HG03097 (cell line): Measurements from ENCODE around the gene ABLIM2.

ENCODE experiments used
- ATAC-seq: cut with Tn5 transposase; IDR thresholded peaks from one replicate; pipeline ENCODE4 v1.9.1; 2021; ENCODE audit not compliant: unreplicated experiment, low FRiP score

ABLIM2 gene

GRCh38 chr4:8037150-8037769 lies 121.4 kb downstream of the ABLIM2 start:
- no peak for ATAC-seq

GRCh38 chr4:8035371-8035780 lies 123.2 kb downstream of the ABLIM2 start:
- no peak for ATAC-seq

- ATAC-seq, result no peak
Measured at GRCh38 chr4:8033829-8034528, 124.6 kb downstream of the ABLIM2 start.

GRCh38 chr4:8033067-8033755 lies 125.4 kb downstream of the ABLIM2 start:
- no peak for ATAC-seq

GRCh38 chr4:8032381-8032780 lies 126.2 kb downstream of the ABLIM2 start:
- no peak for ATAC-seq

GRCh38 chr4:8030121-8030781 lies 128.4 kb downstream of the ABLIM2 start:
- ATAC-seq, result no peak

- ATAC-seq, result no peak
Measured at GRCh38 chr4:8029689-8030088, 128.9 kb downstream of the ABLIM2 start.

GRCh38 chr4:8028884-8029568 lies 129.6 kb downstream of the ABLIM2 start:
- no peak for ATAC-seq

- ATAC-seq, result no peak
Measured at GRCh38 chr4:8028368-8028767, 130.2 kb downstream of the ABLIM2 start.

- ATAC-seq, result no peak
Measured at GRCh38 chr4:8026453-8026852, 132.2 kb downstream of the ABLIM2 start.

GRCh38 chr4:8025668-8026067 lies 132.9 kb downstream of the ABLIM2 start:
- no peak for ATAC-seq

- no peak for ATAC-seq
Measured at GRCh38 chr4:8024073-8024786, 134.4 kb downstream of the ABLIM2 start.

GRCh38 chr4:8023696-8024033 lies 134.9 kb downstream of the ABLIM2 start:
- ATAC-seq, result no peak

- no peak for ATAC-seq
Measured at GRCh38 chr4:8022767-8023695, 135.6 kb downstream of the ABLIM2 start.

- no peak for ATAC-seq
Measured at GRCh38 chr4:8021796-8022195, 136.8 kb downstream of the ABLIM2 start.

- ATAC-seq, result no peak
Measured at GRCh38 chr4:8019396-8020365, 138.9 kb downstream of the ABLIM2 start.

- no peak for ATAC-seq
Measured at GRCh38 chr4:8016527-8016926, 142.1 kb downstream of the ABLIM2 start.

- ATAC-seq, result no peak
Measured at GRCh38 chr4:8015512-8015911, 143.1 kb downstream of the ABLIM2 start.
